SK-N-SH (cell line): Measurements from ENCODE around the gene STT3B. TPM values are rescaled to one million over a fixed set of nuclear protein-coding genes. Genes with fewer than 3 reads are reported as not detected.

Experiments
- CTCF ChIA-PET: fragments of 300-600, 350-600 bp; formaldehyde crosslinking; extraction: SDS; loops from one replicate; lab custom pipeline; 2021; lab: Yijun Ruan, JAX
- POLR2A ChIA-PET: fragments of 350-600 bp; sonication (Branson Sonifier 250); formaldehyde crosslinking; extraction: SDS; loops from one replicate; lab custom pipeline; 2020; ENCODE audit warnings: antibody characterized with exemption, inconsistent platforms; lab: Yijun Ruan, JAX
- DNase-seq: peaks from one replicate; pipeline ENCODE4 v3.0.0; 2012
- H2AFZ ChIP-seq: fragments of 200-600 bp; sonication (generic); 2 replicates; pipeline ENCODE4 v1.8.1; 2016; ENCODE audit warnings: antibody characterized with exemption, mild to moderate bottlenecking, low read depth
- H3F3A ChIP-seq: fragments of 200-600 bp; sonication (generic); replicated peaks from 2 replicates; pipeline ENCODE3; 2016; ENCODE audit warnings: antibody characterized with exemption, mild to moderate bottlenecking; ENCODE audit not compliant: insufficient read depth
- H3K27ac ChIP-seq, 2 experiments: fragments of 200-500 bp in 1 of 2; fragments of 200-600 bp in 1 of 2; sonication (Bioruptor generic) in 1 of 2; sonication (generic), shearing (Covaris generic) in 1 of 2; 2 replicates each; pipeline versions ENCODE4 v1.5.1 to v1.6.1; 2014 to 2016; ENCODE audit warnings: low read depth in 2 of 2, inconsistent platforms in 1 of 2, low read length in 1 of 2, mild to moderate bottlenecking in 1 of 2, mixed read lengths in 1 of 2
- H3K27me3 ChIP-seq: fragments of 200-600 bp; sonication (generic), shearing (Covaris generic); 2 replicates; pipeline ENCODE4 v1.6.1; 2016; ENCODE audit warnings: mixed run types; ENCODE audit not compliant: insufficient read depth
- H3K36me3 ChIP-seq, 2 experiments: fragments of 200-500 bp in 1 of 2; fragments of 200-600 bp in 1 of 2; sonication (Bioruptor generic) in 1 of 2; sonication (generic) in 1 of 2; replicated peaks in 1 of 2; 2 replicates each; pipeline versions ENCODE3 to v1.5.1; 2014 to 2016; ENCODE audit warnings: low read length in 1 of 2, mild to moderate bottlenecking in 1 of 2; ENCODE audit not compliant: insufficient read depth in 2 of 2, control insufficient read depth in 1 of 2
- H3K4me1 ChIP-seq, 2 experiments: fragments of 200-500 bp in 1 of 2; fragments of 200-600 bp in 1 of 2; sonication (Bioruptor generic) in 1 of 2; sonication (generic), shearing (Covaris generic) in 1 of 2; 2 replicates each; pipeline versions ENCODE4 v1.5.1 to v1.6.1; 2014 to 2016; ENCODE audit warnings: low read depth in 1 of 2, low read length in 1 of 2, mixed run types in 1 of 2; ENCODE audit not compliant: insufficient read depth in 2 of 2, control insufficient read depth in 1 of 2
- H3K4me2 ChIP-seq: fragments of 200-600 bp; sonication (generic), shearing (Covaris generic); 2 replicates; pipeline ENCODE4 v1.6.1; 2017; ENCODE audit warnings: mixed run types
- H3K4me3 ChIP-seq, 2 experiments: fragments of 200-500 bp in 1 of 2; fragments of 200-600 bp in 1 of 2; sonication (Bioruptor generic) in 1 of 2; sonication (generic), shearing (Covaris generic) in 1 of 2; 2 replicates each; pipeline versions ENCODE4 v1.5.1 to v1.8.1; 2014 to 2016; ENCODE audit warnings: low read depth in 2 of 2, inconsistent platforms in 1 of 2, low read length in 1 of 2, mild to moderate bottlenecking in 1 of 2, mixed read lengths in 1 of 2, moderate library complexity in 1 of 2
- H3K79me2 ChIP-seq: fragments of 200-600 bp; sonication (generic); 2 replicates; pipeline ENCODE4 v1.8.1; 2017; ENCODE audit warnings: mild to moderate bottlenecking; ENCODE audit not compliant: insufficient read depth
- H3K9ac ChIP-seq: fragments of 200-600 bp; sonication (generic); 2 replicates; pipeline ENCODE4 v1.6.1; 2017; ENCODE audit warnings: mixed run types
- H3K9me2 ChIP-seq: fragments of 200-600 bp; sonication (generic); 2 replicates; pipeline ENCODE4 v1.6.1; 2017; ENCODE audit warnings: mixed run types
- H3K9me3 ChIP-seq: fragments of 200-600 bp; sonication (generic); 2 replicates; pipeline ENCODE4 v1.6.1; 2017; ENCODE audit warnings: mixed run types, mild to moderate bottlenecking, moderate library complexity
- H4K20me1 ChIP-seq: fragments of 200-600 bp; sonication (generic); 2 replicates; pipeline ENCODE4 v1.6.1; 2017; ENCODE audit warnings: mild to moderate bottlenecking, mixed run types; ENCODE audit not compliant: insufficient read depth
- CHD2 ChIP-seq: fragments of 150-350 bp; IDR thresholded peaks from 2 replicates; pipeline ENCODE4 v1.6.1; 2018; ENCODE audit warnings: low read length; ENCODE audit not compliant: partially characterized antibody
- CTCF ChIP-seq: fragments of 200-600 bp; sonication (generic); IDR thresholded peaks from 2 replicates; pipeline ENCODE4 v1.6.1; 2017; ENCODE audit warnings: antibody characterized with exemption, mild to moderate bottlenecking, moderate library complexity
- GABPA ChIP-seq: IDR thresholded peaks from 2 replicates; pipeline ENCODE4 v1.4.0; 2012; ENCODE audit warnings: low read depth, mild to moderate bottlenecking
- IRF3 ChIP-seq: fragments of 150-350 bp; IDR thresholded peaks from 2 replicates; pipeline ENCODE4 v1.6.1; 2016; ENCODE audit warnings: mild to moderate bottlenecking, low read depth, low read length
- JUND ChIP-seq: IDR thresholded peaks from 2 replicates; pipeline ENCODE4 v1.4.0; 2012
- MAX ChIP-seq: IDR thresholded peaks from 2 replicates; pipeline ENCODE4 v1.4.0; 2012; ENCODE audit warnings: low read depth
- MXI1 ChIP-seq: IDR thresholded peaks from 2 replicates; pipeline ENCODE4 v1.6.1; 2012; ENCODE audit warnings: mild to moderate bottlenecking, low read depth, low read length, improper control_type of control experiment
- NFIC ChIP-seq: IDR thresholded peaks from 2 replicates; pipeline ENCODE4 v1.4.0; 2012; ENCODE audit warnings: borderline replicate concordance
- PBX3 ChIP-seq: IDR thresholded peaks from 2 replicates; pipeline ENCODE4; 2012
- RAD21 ChIP-seq: IDR thresholded peaks from 2 replicates; pipeline ENCODE4 v1.6.1; 2012; ENCODE audit warnings: mild to moderate bottlenecking, low read length
- REST ChIP-seq: IDR thresholded peaks from 2 replicates; pipeline ENCODE4 v1.6.1; 2012; ENCODE audit warnings: mild to moderate bottlenecking, low read depth, low read length, moderate library complexity
- SIN3A ChIP-seq: IDR thresholded peaks from 2 replicates; pipeline ENCODE4 v1.6.1; 2012; ENCODE audit warnings: low read depth, mild to moderate bottlenecking, low read length, moderate library complexity, borderline replicate concordance
- TCF12 ChIP-seq: IDR thresholded peaks from 2 replicates; pipeline ENCODE4 v1.4.0; 2012
- USF1 ChIP-seq: IDR thresholded peaks from 2 replicates; pipeline ENCODE4 v1.4.0; 2012; ENCODE audit warnings: low read depth, borderline replicate concordance
- WGBS: methylation state at CpG from one replicate; pipeline ENCODE4 v1.1.6; 2017; ENCODE audit warnings: low lambda C conversion rate; 5-methylcytosine and 5-hydroxymethylcytosine counted together
- polyA plus RNA-seq, 3 experiments: library from polyadenylated mRNA; depleted of rRNA; stranded (reverse); fragments of >200 nt; gene quantifications; 2 replicates each; pipeline ENCODE4 v1.2.3, GENCODE V29; 2012

STT3B gene
- polyA plus RNA-seq, 1 of the 3 experiments (the other 2 are of a cell fraction), result 27.9 TPM

- H3K79me2 ChIP-seq, result no peaks in the 10 kb centered on the region
- WGBS, result 48% methylated on average over 6 of the region's 6 CpGs
- ChIA-PET POLR2A (no interaction called here), CTCF (interaction anchor here (0.7 kb wide), 1 partner anchor 13 kb away, joined by 3 read pairs; no protein-coding TSS in a partner anchor)
- H3K27me3 ChIP-seq, result no peaks in the 10 kb centered on the region
- no peak overlapping the region for H3K27ac ChIP-seq
- no peaks in the 10 kb centered on the region; a peak in 1 of 4 replicates for H3K4me1 ChIP-seq
- H4K20me1 ChIP-seq, result no peaks in the 10 kb centered on the region
- H2AFZ ChIP-seq, result no peak overlapping the region
- H3K4me2 ChIP-seq, result no peak overlapping the region
- DNase-seq, result no peak
- H3K4me3 ChIP-seq, result no peak overlapping the region
- H3K9me3 ChIP-seq, result no peaks in the 10 kb centered on the region
- H3F3A ChIP-seq, result no peaks in the 10 kb centered on the region
- TF ChIP-seq USF1, result no peak
- no peaks in the 10 kb centered on the region for H3K36me3 ChIP-seq
- H3K9me2 ChIP-seq, result no peaks in the 10 kb centered on the region
- no peak overlapping the region for H3K9ac ChIP-seq
Observed at GRCh38 chr3:31671976-31672375, 139.3 kb downstream of the STT3B start.

- no peaks in the 10 kb centered on the region for H3K27me3 ChIP-seq
- no peaks in the 10 kb centered on the region for H3F3A ChIP-seq
- ChIA-PET POLR2A (no interaction called here), CTCF (no interaction called here)
- H3K79me2 ChIP-seq, result no peaks in the 10 kb centered on the region
- H2AFZ ChIP-seq, result no peak overlapping the region
- H3K4me2 ChIP-seq, result no peak overlapping the region
- no peaks in the 10 kb centered on the region; a peak in 1 of 4 replicates for H3K4me1 ChIP-seq
- H3K9me2 ChIP-seq, result no peaks in the 10 kb centered on the region
- 58% methylated on average over 1 of the region's 1 CpG for WGBS
- no peak overlapping the region for H3K9ac ChIP-seq
- H4K20me1 ChIP-seq, result no peaks in the 10 kb centered on the region
- H3K9me3 ChIP-seq, result no peaks in the 10 kb centered on the region
- H3K27ac ChIP-seq, result no peak overlapping the region
- H3K4me3 ChIP-seq, result no peak overlapping the region
- DNase-seq, result no peak
- no peaks in the 10 kb centered on the region for H3K36me3 ChIP-seq
- TF ChIP-seq JUND (no peak), MAX (no peak)
Observed at GRCh38 chr3:31673950-31674349, 141.2 kb downstream of the STT3B start.

GRCh38 chr3:31676556-31676955 is 143.8 kb downstream of the STT3B start:
- H3K36me3 ChIP-seq, result no peaks in the 10 kb centered on the region
- no peaks in the 10 kb centered on the region for H3F3A ChIP-seq
- no peak for DNase-seq
- H3K9me3 ChIP-seq, result no peaks in the 10 kb centered on the region
- ChIA-PET POLR2A (no interaction called here), CTCF (no interaction called here)
- H3K4me2 ChIP-seq, result no peak overlapping the region
- no peaks in the 10 kb centered on the region for H4K20me1 ChIP-seq
- no peaks in the 10 kb centered on the region for H3K9me2 ChIP-seq
- no peaks in the 10 kb centered on the region for H3K27me3 ChIP-seq
- no peaks in the 10 kb centered on the region for H3K79me2 ChIP-seq
- H3K4me1 ChIP-seq, result no peaks in the 10 kb centered on the region; a peak in 1 of 4 replicates
- no peak overlapping the region for H3K4me3 ChIP-seq
- TF ChIP-seq GABPA (no peak), CHD2 (no peak), PBX3 (no peak), CTCF (no peak), MXI1 (no peak), IRF3 (no peak), REST (no peak), SIN3A (no peak), JUND (no peak), RAD21 (no peak), NFIC (no peak), TCF12 (no peak)
- H3K9ac ChIP-seq, result no peak overlapping the region
- no peak overlapping the region for H2AFZ ChIP-seq
- WGBS, result 70% methylated on average over 8 of the region's 8 CpGs
- no peak overlapping the region for H3K27ac ChIP-seq
